ENCODE results near the gene FBN1.

The FBN1 gene

DNA sequence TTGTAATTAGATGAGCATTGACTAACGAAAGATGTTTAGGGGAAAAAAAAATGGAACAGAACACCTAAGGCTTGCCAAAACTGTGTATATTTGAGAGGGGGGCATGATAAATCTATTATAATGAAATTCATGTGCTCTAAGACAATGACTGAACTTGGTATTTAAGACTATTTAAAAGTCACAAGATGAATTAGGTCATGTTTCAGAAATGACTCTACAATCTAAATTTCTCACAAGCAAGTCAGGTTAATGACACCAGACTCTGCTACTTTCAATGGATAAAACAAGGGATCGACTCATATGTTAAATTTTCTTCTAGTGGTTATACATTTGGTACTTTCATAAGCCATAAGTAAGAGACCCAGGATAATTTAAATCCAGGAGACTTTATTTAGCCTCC lies 235.9 kb downstream of the FBN1 start:
- no peak for ATAC-seq
- TF ChIP-seq SNAI2 (CRISPR knock-in tag; IDR thresholded peaks at IDR 0.05) (no peak), TOX (CRISPR knock-in tag; IDR thresholded peaks at IDR 0.05; ENCODE audit: borderline replicate concordance) (no peak), TCF4 (CRISPR knock-in tag; IDR thresholded peaks at IDR 0.05; ENCODE audit: borderline replicate concordance) (no peak), ZFP30 (CRISPR knock-in tag; IDR thresholded peaks at IDR 0.05) (no peak), ZNF70 (CRISPR knock-in tag; IDR thresholded peaks at IDR 0.05) (no peak), ARNTL (CRISPR knock-in tag; IDR thresholded peaks at IDR 0.05; ENCODE audit: borderline replicate concordance, low read depth) (no peak), PPARA (CRISPR knock-in tag; IDR thresholded peaks at IDR 0.05; ENCODE audit: borderline replicate concordance) (no peak), ESRRG (CRISPR knock-in tag; IDR thresholded peaks at IDR 0.05) (no peak), CSDC2 (CRISPR knock-in tag; IDR thresholded peaks at IDR 0.05) (no peak), RARB (CRISPR knock-in tag; IDR thresholded peaks at IDR 0.05) (no peak)
- TF ChIP-seq, protein P1, sequence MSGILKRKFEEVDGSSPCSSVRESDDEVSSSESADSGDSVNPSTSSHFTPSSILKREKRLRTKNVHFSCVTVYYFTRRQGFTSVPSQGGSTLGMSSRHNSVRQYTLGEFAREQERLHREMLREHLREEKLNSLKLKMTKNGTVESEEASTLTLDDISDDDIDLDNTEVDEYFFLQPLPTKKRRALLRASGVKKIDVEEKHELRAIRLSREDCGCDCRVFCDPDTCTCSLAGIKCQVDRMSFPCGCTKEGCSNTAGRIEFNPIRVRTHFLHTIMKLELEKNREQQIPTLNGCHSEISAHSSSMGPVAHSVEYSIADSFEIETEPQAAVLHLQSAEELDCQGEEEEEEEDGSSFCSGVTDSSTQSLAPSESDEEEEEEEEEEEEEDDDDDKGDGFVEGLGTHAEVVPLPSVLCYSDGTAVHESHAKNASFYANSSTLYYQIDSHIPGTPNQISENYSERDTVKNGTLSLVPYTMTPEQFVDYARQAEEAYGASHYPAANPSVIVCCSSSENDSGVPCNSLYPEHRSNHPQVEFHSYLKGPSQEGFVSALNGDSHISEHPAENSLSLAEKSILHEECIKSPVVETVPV (CRISPR knock-in tag; IDR thresholded peaks at IDR 0.05), result no peak
- TF ChIP-seq, protein P2, sequence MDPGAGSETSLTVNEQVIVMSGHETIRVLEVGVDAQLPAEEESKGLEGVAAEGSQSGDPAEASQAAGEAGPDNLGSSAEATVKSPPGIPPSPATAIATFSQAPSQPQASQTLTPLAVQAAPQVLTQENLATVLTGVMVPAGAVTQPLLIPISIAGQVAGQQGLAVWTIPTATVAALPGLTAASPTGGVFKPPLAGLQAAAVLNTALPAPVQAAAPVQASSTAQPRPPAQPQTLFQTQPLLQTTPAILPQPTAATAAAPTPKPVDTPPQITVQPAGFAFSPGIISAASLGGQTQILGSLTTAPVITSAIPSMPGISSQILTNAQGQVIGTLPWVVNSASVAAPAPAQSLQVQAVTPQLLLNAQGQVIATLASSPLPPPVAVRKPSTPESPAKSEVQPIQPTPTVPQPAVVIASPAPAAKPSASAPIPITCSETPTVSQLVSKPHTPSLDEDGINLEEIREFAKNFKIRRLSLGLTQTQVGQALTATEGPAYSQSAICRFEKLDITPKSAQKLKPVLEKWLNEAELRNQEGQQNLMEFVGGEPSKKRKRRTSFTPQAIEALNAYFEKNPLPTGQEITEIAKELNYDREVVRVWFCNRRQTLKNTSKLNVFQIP (CRISPR knock-in tag; IDR thresholded peaks at IDR 0.05; ENCODE audit: borderline replicate concordance, low read depth), result no peak
- TF ChIP-seq, protein P3, sequence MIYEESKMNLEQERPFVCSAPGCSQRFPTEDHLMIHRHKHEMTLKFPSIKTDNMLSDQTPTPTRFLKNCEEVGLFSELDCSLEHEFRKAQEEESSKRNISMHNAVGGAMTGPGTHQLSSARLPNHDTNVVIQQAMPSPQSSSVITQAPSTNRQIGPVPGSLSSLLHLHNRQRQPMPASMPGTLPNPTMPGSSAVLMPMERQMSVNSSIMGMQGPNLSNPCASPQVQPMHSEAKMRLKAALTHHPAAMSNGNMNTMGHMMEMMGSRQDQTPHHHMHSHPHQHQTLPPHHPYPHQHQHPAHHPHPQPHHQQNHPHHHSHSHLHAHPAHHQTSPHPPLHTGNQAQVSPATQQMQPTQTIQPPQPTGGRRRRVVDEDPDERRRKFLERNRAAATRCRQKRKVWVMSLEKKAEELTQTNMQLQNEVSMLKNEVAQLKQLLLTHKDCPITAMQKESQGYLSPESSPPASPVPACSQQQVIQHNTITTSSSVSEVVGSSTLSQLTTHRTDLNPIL (CRISPR knock-in tag; IDR thresholded peaks at IDR 0.05; ENCODE audit: low read depth), result no peak

DNA sequence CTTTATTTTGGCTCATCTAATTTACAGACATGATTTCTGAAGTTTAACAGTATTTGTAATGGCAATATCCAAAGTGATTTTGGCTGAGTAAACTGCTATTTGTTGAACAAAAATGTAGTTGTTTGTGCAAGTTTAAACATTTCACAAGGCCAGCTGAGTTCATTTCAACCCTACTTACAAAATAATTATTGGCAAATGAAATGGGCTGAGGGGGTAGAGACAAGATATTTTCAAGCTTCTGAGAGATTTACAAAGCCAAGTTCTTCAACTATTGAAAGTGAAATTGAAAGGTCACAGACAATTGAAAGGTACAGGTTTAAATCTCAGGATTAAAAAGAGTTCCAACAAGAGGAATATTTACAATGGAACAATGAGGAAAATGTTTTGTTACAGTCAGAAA lies 237.2 kb downstream of the FBN1 start:
- TF ChIP-seq BACH2 (CRISPR knock-in tag; IDR thresholded peaks at IDR 0.05; ENCODE audit: borderline replicate concordance) (no peak), TCF4 (CRISPR knock-in tag; IDR thresholded peaks at IDR 0.05; ENCODE audit: borderline replicate concordance) (no peak), ZFP3 (CRISPR knock-in tag; IDR thresholded peaks at IDR 0.05) (no peak), OSR1 (CRISPR knock-in tag; IDR thresholded peaks at IDR 0.05) (no peak), ZNF565 (CRISPR knock-in tag; conservative IDR thresholded peaks at IDR 0.05; ENCODE audit: low read depth) (no peak), ARNTL (CRISPR knock-in tag; IDR thresholded peaks at IDR 0.05; ENCODE audit: borderline replicate concordance, low read depth) (no peak), GLIS3 (CRISPR knock-in tag; IDR thresholded peaks at IDR 0.05) (no peak), ZC3H10 (CRISPR knock-in tag; IDR thresholded peaks at IDR 0.05) (no peak), ESRRG (CRISPR knock-in tag; IDR thresholded peaks at IDR 0.05) (no peak), ISL1 (CRISPR knock-in tag; IDR thresholded peaks at IDR 0.05) (no peak), SNAI2 (CRISPR knock-in tag; IDR thresholded peaks at IDR 0.05) (no peak), ZNF8 (CRISPR knock-in tag; IDR thresholded peaks at IDR 0.05) (no peak), RARB (CRISPR knock-in tag; IDR thresholded peaks at IDR 0.05) (no peak), ZFP30 (CRISPR knock-in tag; IDR thresholded peaks at IDR 0.05) (no peak), PPARA (CRISPR knock-in tag; IDR thresholded peaks at IDR 0.05; ENCODE audit: borderline replicate concordance) (no peak), ZNF70 (CRISPR knock-in tag; IDR thresholded peaks at IDR 0.05) (no peak)
- TF ChIP-seq, protein P4, sequence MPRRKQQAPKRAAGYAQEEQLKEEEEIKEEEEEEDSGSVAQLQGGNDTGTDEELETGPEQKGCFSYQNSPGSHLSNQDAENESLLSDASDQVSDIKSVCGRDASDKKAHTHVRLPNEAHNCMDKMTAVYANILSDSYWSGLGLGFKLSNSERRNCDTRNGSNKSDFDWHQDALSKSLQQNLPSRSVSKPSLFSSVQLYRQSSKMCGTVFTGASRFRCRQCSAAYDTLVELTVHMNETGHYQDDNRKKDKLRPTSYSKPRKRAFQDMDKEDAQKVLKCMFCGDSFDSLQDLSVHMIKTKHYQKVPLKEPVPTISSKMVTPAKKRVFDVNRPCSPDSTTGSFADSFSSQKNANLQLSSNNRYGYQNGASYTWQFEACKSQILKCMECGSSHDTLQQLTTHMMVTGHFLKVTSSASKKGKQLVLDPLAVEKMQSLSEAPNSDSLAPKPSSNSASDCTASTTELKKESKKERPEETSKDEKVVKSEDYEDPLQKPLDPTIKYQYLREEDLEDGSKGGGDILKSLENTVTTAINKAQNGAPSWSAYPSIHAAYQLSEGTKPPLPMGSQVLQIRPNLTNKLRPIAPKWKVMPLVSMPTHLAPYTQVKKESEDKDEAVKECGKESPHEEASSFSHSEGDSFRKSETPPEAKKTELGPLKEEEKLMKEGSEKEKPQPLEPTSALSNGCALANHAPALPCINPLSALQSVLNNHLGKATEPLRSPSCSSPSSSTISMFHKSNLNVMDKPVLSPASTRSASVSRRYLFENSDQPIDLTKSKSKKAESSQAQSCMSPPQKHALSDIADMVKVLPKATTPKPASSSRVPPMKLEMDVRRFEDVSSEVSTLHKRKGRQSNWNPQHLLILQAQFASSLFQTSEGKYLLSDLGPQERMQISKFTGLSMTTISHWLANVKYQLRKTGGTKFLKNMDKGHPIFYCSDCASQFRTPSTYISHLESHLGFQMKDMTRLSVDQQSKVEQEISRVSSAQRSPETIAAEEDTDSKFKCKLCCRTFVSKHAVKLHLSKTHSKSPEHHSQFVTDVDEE (CRISPR knock-in tag; IDR thresholded peaks at IDR 0.05), result no peak
- TF ChIP-seq, protein P1 (CRISPR knock-in tag; IDR thresholded peaks at IDR 0.05), result no peak
- TF ChIP-seq, protein P3 (CRISPR knock-in tag; IDR thresholded peaks at IDR 0.05; ENCODE audit: low read depth), result no peak
- TF ChIP-seq, protein P2 (CRISPR knock-in tag; IDR thresholded peaks at IDR 0.05; ENCODE audit: borderline replicate concordance, low read depth), result no peak
- ATAC-seq, result no peak
